Common myeloid progenitor, CD34-positive (primary cell): ENCODE results near the gene MRPL14.
"Not testable (repeated sequence)": the region's sequence is repeated elsewhere in the genome, so short reads cannot be mapped to it uniquely, and the experiment has no call there.

Source experiments
- CTCF ChIA-PET: fragments of 350-600 bp; sonication (Branson Sonifier 250); formaldehyde crosslinking; loops from one replicate; lab custom pipeline; 2021; ENCODE audit warnings: antibody characterized with exemption; lab: Charles Lee
- POLR2A ChIA-PET: fragments of 350-600 bp; sonication (Branson Sonifier 250); formaldehyde crosslinking; loops from one replicate; lab custom pipeline; 2021; ENCODE audit warnings: antibody characterized with exemption; lab: Charles Lee
- DNase-seq, 3 donors: peaks; one replicate each; pipeline versions ENCODE4 v3.0.0 to v3.0.0-alpha.2; 2013
- H3K27ac ChIP-seq, 2 experiments: 1 replicate in 1 of 2; 2 replicates in 1 of 2; pipeline ENCODE4 v1.7.0; 2013; ENCODE audit warnings: inconsistent platforms in 2 of 2, low read length in 2 of 2, mild to moderate bottlenecking in 2 of 2, low read depth in 1 of 2, moderate library complexity in 1 of 2; ENCODE audit not compliant: severe bottlenecking in 2 of 2, insufficient read depth in 1 of 2, poor library complexity in 1 of 2
- H3K27me3 ChIP-seq, 5 experiments: replicated peaks in 2 of 5; 1 replicate in 3 of 5; 2 replicates in 2 of 5; pipeline versions ENCODE4 v1.6.1 to v1.7.0; 2013; ENCODE audit warnings: low read length in 4 of 5, mild to moderate bottlenecking in 2 of 5, moderate library complexity in 2 of 5, inconsistent platforms in 1 of 5; ENCODE audit not compliant: insufficient read depth in 5 of 5, control insufficient read depth in 4 of 5
- H3K36me3 ChIP-seq, 4 experiments: 1 replicate in 2 of 4; 2 replicates in 2 of 4; pipeline versions ENCODE4 v1.6.1 to v1.7.0; 2013; ENCODE audit warnings: low read length in 3 of 4, control low read depth in 1 of 4, mild to moderate bottlenecking in 1 of 4; ENCODE audit not compliant: control insufficient read depth in 4 of 4, insufficient read depth in 4 of 4
- H3K4me1 ChIP-seq, 4 experiments: 1 replicate in 3 of 4; 2 replicates in 1 of 4; pipeline versions ENCODE4 v1.6.1 to v1.7.1; 2013; ENCODE audit warnings: low read length in 3 of 4, mild to moderate bottlenecking in 3 of 4, control low read depth in 1 of 4, inconsistent platforms in 1 of 4, moderate library complexity in 1 of 4; ENCODE audit not compliant: control insufficient read depth in 4 of 4, insufficient read depth in 4 of 4; ENCODE audit errors: control extremely low read depth in 1 of 4
- H3K4me3 ChIP-seq, 7 experiments: 1 replicate in 4 of 7; 2 replicates in 3 of 7; pipeline versions ENCODE4 v1.5.1 to v1.7.0; 2013; ENCODE audit warnings: mild to moderate bottlenecking in 7 of 7, low read length in 6 of 7, moderate library complexity in 6 of 7, inconsistent platforms in 2 of 7, low read depth in 2 of 7, control low read depth in 1 of 7; ENCODE audit not compliant: insufficient read depth in 4 of 7, control insufficient read depth in 1 of 7; ENCODE audit errors: extremely low read depth in 1 of 7
- H3K9me3 ChIP-seq, 5 experiments: 1 replicate in 4 of 5; 2 replicates in 1 of 5; pipeline versions ENCODE4 v1.6.1 to v1.7.1; 2013; ENCODE audit warnings: low read length in 4 of 5, mild to moderate bottlenecking in 2 of 5, inconsistent platforms in 1 of 5, low read depth in 1 of 5, moderate library complexity in 1 of 5; ENCODE audit not compliant: control insufficient read depth in 4 of 5, insufficient read depth in 2 of 5; ENCODE audit errors: control extremely low read depth in 1 of 5
- WGBS: methylation state at CpG from one replicate; pipeline ENCODE4 v1.1.5; 2013; ENCODE audit not compliant: insufficient coverage; 5-methylcytosine and 5-hydroxymethylcytosine counted together

MRPL14 gene

GRCh38 chr6:44145839-44146238 is 18.6 kb upstream of the MRPL14 start:
- ChIA-PET POLR2A (no interaction called here), CTCF (interaction anchor here (5.8 kb wide), 1 partner anchor 50 kb away, joined by 48 read pairs; no protein-coding TSS in a partner anchor)
- no peaks in the 10 kb centered on the region for H3K9me3 ChIP-seq
- H3K27ac ChIP-seq: no peak overlapping the region
- H3K27me3 ChIP-seq: no peaks in the 10 kb centered on the region
- DNase-seq: no peak
- H3K4me1 ChIP-seq: no peaks in the 10 kb centered on the region
- H3K36me3 ChIP-seq: no peaks in the 10 kb centered on the region
- H3K4me3 ChIP-seq: no peak overlapping the region

GRCh38 chr6:44144536-44144935 is 17.3 kb upstream of the MRPL14 start:
- CTCF ChIA-PET: interaction anchor here (1.4 to 2.1 kb wide), 3 partner anchors 8 to 47 kb away, joined by 3 to 13 read pairs (median 5); no protein-coding TSS in a partner anchor
- not testable (repeated sequence) for H3K4me1 ChIP-seq, H3K9me3 ChIP-seq, H3K27me3 ChIP-seq, H3K27ac ChIP-seq, H3K36me3 ChIP-seq, DNase-seq, H3K4me3 ChIP-seq
- POLR2A ChIA-PET: interaction anchor here (0.6 kb wide), 1 partner anchor 45 kb away, joined by 5 read pairs; no protein-coding TSS in a partner anchor
- WGBS: 75% methylated on average over 2 of the region's 3 CpGs

- POLR2A ChIA-PET: no interaction called here
- no peaks in the 10 kb centered on the region for H3K36me3 ChIP-seq
- no peak overlapping the region for H3K4me3 ChIP-seq
- H3K9me3 ChIP-seq: no peaks in the 10 kb centered on the region
- CTCF ChIA-PET: interaction anchor here (1.4 to 2.1 kb wide), 2 partner anchors 9 to 11 kb away, joined by 3 to 13 read pairs; no protein-coding TSS in a partner anchor
- no peak for DNase-seq
- H3K4me1 ChIP-seq: no peaks in the 10 kb centered on the region
- no CpG with 5 or more reads among the region's 1 CpG for WGBS
- no peaks in the 10 kb centered on the region for H3K27me3 ChIP-seq
- no peak overlapping the region for H3K27ac ChIP-seq
Observed at GRCh38 chr6:44143731-44144130, 16.5 kb upstream of the MRPL14 start.

GRCh38 chr6:44142835-44143234 is 15.6 kb upstream of the MRPL14 start:
- POLR2A ChIA-PET: no interaction called here
- Histone ChIP-seq H3K27ac (no peak overlapping the region), H3K9me3 (no peaks in the 10 kb centered on the region), H3K4me3 (no peak overlapping the region), H3K27me3 (no peaks in the 10 kb centered on the region), H3K36me3 (no peaks in the 10 kb centered on the region), H3K4me1 (no peaks in the 10 kb centered on the region)
- CTCF ChIA-PET: interaction anchor here (0.6 to 2.1 kb wide), 2 partner anchors 10 to 101 kb away, joined by 3 to 13 read pairs; no protein-coding TSS in a partner anchor
- no peak for DNase-seq
- WGBS: 100% methylated on average over 1 of the region's 1 CpG

GRCh38 chr6:44139351-44139743 is 12.1 kb upstream of the MRPL14 start:
- Histone ChIP-seq H3K27me3 (no peaks in the 10 kb centered on the region), H3K36me3 (no peaks in the 10 kb centered on the region), H3K27ac (no peak overlapping the region), H3K4me3 (no peak overlapping the region), H3K9me3 (no peaks in the 10 kb centered on the region), H3K4me1 (no peaks in the 10 kb centered on the region)
- 97% methylated on average over 8 of the region's 10 CpGs for WGBS
- POLR2A ChIA-PET: no interaction called here
- CTCF ChIA-PET: interaction anchor here (0.7 to 1.3 kb wide), 2 partner anchors 14 to 28 kb away, joined by 3 read pairs; no protein-coding TSS in a partner anchor
- no peak for DNase-seq

- no peaks in the 10 kb centered on the region for H3K36me3 ChIP-seq
- ChIA-PET POLR2A (no interaction called here), CTCF (interaction anchor here (1.3 to 2.0 kb wide), 3 partner anchors 14 to 42 kb away, joined by 3 to 6 read pairs (median 4); no protein-coding TSS in a partner anchor)
Observed at GRCh38 chr6:44138717-44139350, 11.6 kb upstream of the MRPL14 start.

GRCh38 chr6:44135875-44136274 is 8.6 kb upstream of the MRPL14 start:
- H3K27ac ChIP-seq: no peak overlapping the region
- H3K4me3 ChIP-seq: no peak overlapping the region
- H3K36me3 ChIP-seq: no peaks in the 10 kb centered on the region
- H3K9me3 ChIP-seq: no peaks in the 10 kb centered on the region
- H3K4me1 ChIP-seq: peaks cover 0 to 6% (median 0%) of the 10 kb centered on the region in 4 experiments
- CTCF ChIA-PET: interaction anchor here (1.1 to 2.1 kb wide), 3 partner anchors 19 to 27 kb away, joined by 3 to 6 read pairs (median 3); no protein-coding TSS in a partner anchor
- WGBS: 100% methylated on average over 2 of the region's 7 CpGs
- no peak for DNase-seq
- H3K27me3 ChIP-seq: no peaks in the 10 kb centered on the region
- POLR2A ChIA-PET: no interaction called here

More at GRCh38 chr6:44138717-44139350, 11.6 kb upstream of the MRPL14 start:
- WGBS: 88% methylated on average over 4 of the region's 6 CpGs
- Histone ChIP-seq H3K4me3 (no peak overlapping the region), H3K27ac (no peak overlapping the region), H3K27me3 (no peaks in the 10 kb centered on the region), H3K9me3 (no peaks in the 10 kb centered on the region), H3K4me1 (no peaks in the 10 kb centered on the region)
- no peak for DNase-seq
